DND-41 (cell line): Measurements from ENCODE around the gene GIMAP6.
"Not testable (repeated sequence)": the region's sequence is repeated elsewhere in the genome, so short reads cannot be mapped to it uniquely, and the experiment has no call there.

ENCODE experiments used
- ATAC-seq: fragments of 200-7000 bp; cut with Tn5 transposase; 3 replicates; pipeline ENCODE4 v1.9.1; 2021; ENCODE audit warnings: low read depth; ENCODE audit not compliant: insufficient read depth
- DNase-seq: peaks from one replicate; pipeline ENCODE4 v3.0.0-alpha.2; 2020
- H2AFZ ChIP-seq: 2 replicates; pipeline ENCODE4 v1.6.0; 2012; ENCODE audit warnings: low read depth, low read length
- H3K27ac ChIP-seq: 2 replicates; pipeline ENCODE4 v1.5.1; 2012; ENCODE audit warnings: low read length, inconsistent platforms
- H3K27me3 ChIP-seq: fragments of 200-600 bp; sonication (generic); 2 replicates; pipeline ENCODE4 v1.6.0; 2012; ENCODE audit warnings: low read length, mild to moderate bottlenecking, inconsistent platforms; ENCODE audit not compliant: insufficient read depth, poor library complexity
- H3K36me3 ChIP-seq: 2 replicates; pipeline ENCODE4 v1.5.1; 2012; ENCODE audit warnings: low read length, inconsistent platforms; ENCODE audit not compliant: insufficient read depth
- H3K4me1 ChIP-seq: 2 replicates; pipeline ENCODE4 v1.5.1; 2012; ENCODE audit warnings: mild to moderate bottlenecking, low read length; ENCODE audit not compliant: insufficient read depth
- H3K4me2 ChIP-seq: 2 replicates; pipeline ENCODE4 v1.6.0; 2012; ENCODE audit warnings: mild to moderate bottlenecking, moderate library complexity, low read length, inconsistent platforms; ENCODE audit not compliant: insufficient read depth
- H3K4me3 ChIP-seq, 2 experiments: fragments of 200-600 bp in 1 of 2; shearing (Covaris generic) in 1 of 2; 2 replicates each; pipeline ENCODE4 v1.5.1; 2012 to 2016; ENCODE audit warnings: inconsistent platforms in 2 of 2, low read length in 2 of 2, mild to moderate bottlenecking in 2 of 2, low read depth in 1 of 2, moderate library complexity in 1 of 2
- H3K79me2 ChIP-seq: 2 replicates; pipeline ENCODE4 v1.6.0; 2012; ENCODE audit warnings: low read length, inconsistent platforms; ENCODE audit not compliant: insufficient read depth
- H3K9ac ChIP-seq: 2 replicates; pipeline ENCODE4 v1.6.0; 2012; ENCODE audit warnings: low read depth, mild to moderate bottlenecking, inconsistent platforms, low read length, moderate library complexity
- H3K9me3 ChIP-seq: 2 replicates; pipeline ENCODE4 v1.5.1; 2012; ENCODE audit warnings: low read length, moderate library complexity, mild to moderate bottlenecking, inconsistent platforms; ENCODE audit not compliant: insufficient read depth, severe bottlenecking
- H4K20me1 ChIP-seq: 2 replicates; pipeline ENCODE4 v1.6.0; 2012; ENCODE audit warnings: low read length; ENCODE audit not compliant: insufficient read depth
- EZH2 ChIP-seq: IDR thresholded peaks from 3 replicates; pipeline ENCODE4 v1.6.1; 2012; ENCODE audit warnings: borderline replicate concordance, low read depth, mild to moderate bottlenecking, moderate library complexity, low read length, inconsistent platforms; ENCODE audit not compliant: severe bottlenecking
- TF ChIP-seq, protein P1 (sequence below): IDR thresholded peaks from 2 replicates; pipeline ENCODE4 v1.5.1; 2012; ENCODE audit warnings: borderline replicate concordance, low read length, moderate library complexity, mild to moderate bottlenecking; ENCODE audit not compliant: poor library complexity, severe bottlenecking; ENCODE audit errors: extremely low read depth

The GIMAP6 gene

GRCh38 chr7:150586068-150586784, 46.0 kb downstream of the GIMAP6 start:
- Histone ChIP-seq H3K9ac (no peak overlapping the region), H3K27ac (peak overlapping the region; percentile 56), H2AFZ (peak overlapping the region; percentile 65), H3K79me2 (no peaks in the 10 kb centered on the region), H3K4me3 (no peak overlapping the region), H3K36me3 (no peaks in the 10 kb centered on the region), H3K4me2 (no peak overlapping the region), H3K9me3 (peaks cover 3% of the 10 kb centered on the region), H3K27me3 (no peaks in the 10 kb centered on the region), H3K4me1 (peaks cover 18% of the 10 kb centered on the region), H4K20me1 (no peaks in the 10 kb centered on the region)
- ATAC-seq (peak; percentile 68), DNase-seq (no peak)
- TF ChIP-seq, protein P1, sequence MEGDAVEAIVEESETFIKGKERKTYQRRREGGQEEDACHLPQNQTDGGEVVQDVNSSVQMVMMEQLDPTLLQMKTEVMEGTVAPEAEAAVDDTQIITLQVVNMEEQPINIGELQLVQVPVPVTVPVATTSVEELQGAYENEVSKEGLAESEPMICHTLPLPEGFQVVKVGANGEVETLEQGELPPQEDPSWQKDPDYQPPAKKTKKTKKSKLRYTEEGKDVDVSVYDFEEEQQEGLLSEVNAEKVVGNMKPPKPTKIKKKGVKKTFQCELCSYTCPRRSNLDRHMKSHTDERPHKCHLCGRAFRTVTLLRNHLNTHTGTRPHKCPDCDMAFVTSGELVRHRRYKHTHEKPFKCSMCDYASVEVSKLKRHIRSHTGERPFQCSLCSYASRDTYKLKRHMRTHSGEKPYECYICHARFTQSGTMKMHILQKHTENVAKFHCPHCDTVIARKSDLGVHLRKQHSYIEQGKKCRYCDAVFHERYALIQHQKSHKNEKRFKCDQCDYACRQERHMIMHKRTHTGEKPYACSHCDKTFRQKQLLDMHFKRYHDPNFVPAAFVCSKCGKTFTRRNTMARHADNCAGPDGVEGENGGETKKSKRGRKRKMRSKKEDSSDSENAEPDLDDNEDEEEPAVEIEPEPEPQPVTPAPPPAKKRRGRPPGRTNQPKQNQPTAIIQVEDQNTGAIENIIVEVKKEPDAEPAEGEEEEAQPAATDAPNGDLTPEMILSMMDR: no peak
- TF ChIP-seq EZH2: no peak

DNA sequence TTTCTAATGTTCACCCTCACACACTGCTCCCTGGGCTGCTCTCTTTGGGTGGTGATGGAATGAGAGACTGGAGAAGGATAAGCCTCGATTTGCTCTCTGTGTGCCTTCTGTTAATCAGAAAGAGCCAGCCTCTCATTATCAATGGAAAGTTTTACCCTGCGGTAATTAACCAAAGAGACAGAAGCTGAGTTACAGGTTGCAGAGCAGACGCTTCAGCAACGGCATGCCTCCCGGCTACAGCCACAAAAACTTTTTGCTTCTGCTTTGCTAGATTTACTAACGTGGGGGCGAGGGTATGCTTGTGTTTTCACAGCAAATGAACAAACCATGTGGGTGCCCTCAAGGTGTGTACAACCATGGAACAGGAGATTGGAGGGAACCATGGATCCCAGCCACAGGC, 47.0 kb downstream of the GIMAP6 start:
- Histone ChIP-seq H4K20me1 (no peaks in the 10 kb centered on the region), H3K4me1 (peaks cover 20% of the 10 kb centered on the region), H3K27me3 (no peaks in the 10 kb centered on the region), H3K27ac (no peak overlapping the region), H2AFZ (no peak overlapping the region), H3K9me3 (peaks cover 12% of the 10 kb centered on the region), H3K36me3 (no peaks in the 10 kb centered on the region), H3K4me3 (no peak overlapping the region), H3K9ac (no peak overlapping the region), H3K79me2 (no peaks in the 10 kb centered on the region), H3K4me2 (no peak overlapping the region)
- TF ChIP-seq, protein P1: no peak
- TF ChIP-seq EZH2: no peak
- DNase-seq: no peak
- no peak for ATAC-seq

DNA sequence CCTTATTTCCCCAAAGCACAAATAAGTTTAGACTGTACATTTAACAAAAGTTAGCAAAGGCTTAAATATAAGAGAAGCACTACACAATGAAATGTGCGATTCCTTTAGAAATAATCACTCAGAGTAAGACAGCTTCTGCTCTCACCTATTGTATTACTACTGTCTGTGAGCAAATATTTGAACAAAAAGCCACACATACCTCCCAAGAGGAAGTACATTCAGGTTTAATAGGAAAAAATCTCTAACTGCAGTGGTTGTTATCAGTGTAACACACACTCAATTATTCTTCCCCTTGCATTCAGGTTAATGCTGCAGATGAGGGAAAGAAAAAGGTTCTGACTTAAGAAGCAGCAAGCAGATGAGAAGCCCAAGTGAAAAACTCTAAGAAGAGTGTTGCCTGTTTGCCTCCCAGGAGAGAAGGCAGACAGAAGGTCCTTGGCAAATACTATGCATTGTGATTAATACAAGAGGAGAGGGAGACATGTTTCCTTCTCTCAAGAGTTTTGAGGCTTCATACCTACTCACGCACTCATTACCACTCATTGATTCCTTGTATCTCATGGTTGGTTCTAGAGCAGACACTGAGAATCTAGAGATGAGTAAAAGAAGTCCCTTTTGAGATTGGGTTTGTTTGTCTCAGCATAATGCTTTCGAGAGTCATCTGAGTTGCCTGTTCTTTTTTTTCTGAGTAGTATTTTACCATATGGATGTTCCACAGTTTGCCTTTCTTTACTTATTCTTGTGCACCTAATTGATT, 51.4 kb downstream of the GIMAP6 start:
- Histone ChIP-seq H3K4me1 (peaks cover 5% of the 10 kb centered on the region), H3K27me3 (no peaks in the 10 kb centered on the region), H4K20me1 (no peaks in the 10 kb centered on the region), H3K79me2 (no peaks in the 10 kb centered on the region), H2AFZ (no peak overlapping the region), H3K27ac (0 out of 2 replicates have a peak overlapping the region, but pooled peaks have one; percentile 49), H3K36me3 (no peaks in the 10 kb centered on the region), H3K4me2 (no peak overlapping the region), H3K9me3 (peaks cover 14% of the 10 kb centered on the region), H3K4me3 (no peak overlapping the region), H3K9ac (no peak overlapping the region)
- DNase-seq: no peak
- TF ChIP-seq, protein P1: no peak
- no peak for ATAC-seq

GRCh38 chr7:150579979-150580637, 52.1 kb downstream of the GIMAP6 start:
- not testable (repeated sequence) for H3K27me3 ChIP-seq, H3K4me1 ChIP-seq, H2AFZ ChIP-seq, ATAC-seq, H3K79me2 ChIP-seq, H3K4me2 ChIP-seq, H3K36me3 ChIP-seq, H3K9ac ChIP-seq, H3K4me3 ChIP-seq, H4K20me1 ChIP-seq
- H3K9me3 ChIP-seq: peaks cover 14% of the 10 kb centered on the region
- 0 out of 2 replicates have a peak overlapping the region, but pooled peaks have one; percentile 49 for H3K27ac ChIP-seq
- peak; percentile 66 for DNase-seq
